ENCODE results near the gene ADAMTS1. TPM values are rescaled to one million over a fixed set of nuclear protein-coding genes. Genes with fewer than 3 reads are reported as not detected.

Gene ADAMTS1
- 32.4 TPM for total RNA-seq

DNA sequence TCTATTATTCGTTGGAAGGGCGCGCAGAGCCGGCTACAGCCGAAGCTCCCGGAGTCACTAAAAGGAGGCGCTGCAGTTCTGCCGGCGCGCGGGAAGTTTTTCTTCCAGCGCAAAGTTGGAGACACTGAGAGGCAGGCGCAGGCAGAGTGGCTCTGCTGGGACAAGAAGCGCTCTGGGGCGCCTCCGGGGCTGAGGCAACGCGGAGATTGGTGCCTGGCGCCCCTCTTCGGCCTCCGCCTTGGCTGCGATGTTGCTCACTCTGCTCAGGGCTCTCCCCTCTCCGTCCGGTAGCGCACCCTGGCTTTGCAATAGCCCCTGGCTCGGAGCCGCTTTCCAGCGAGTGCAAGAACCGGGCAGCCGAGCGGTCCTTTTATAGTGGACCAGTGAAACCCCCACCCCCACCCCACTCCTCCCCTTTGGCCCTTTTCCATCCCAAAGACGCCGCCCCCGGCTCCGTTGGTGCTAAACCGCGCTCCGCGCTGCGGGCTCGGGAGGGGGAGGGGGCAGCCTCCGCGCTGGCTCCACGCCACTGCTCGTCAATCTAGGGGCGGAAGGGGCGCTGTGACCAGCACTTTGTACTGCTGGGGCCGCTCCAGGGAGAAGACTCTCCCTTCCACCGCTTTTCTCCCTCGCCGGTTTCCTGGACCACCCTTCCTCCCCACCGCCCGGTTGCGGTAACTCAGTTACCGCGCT, at the start of gene ADAMTS1:
Gene ADAMTS1, minus strand, starts transcription at position 344 of the 693 bp plus-strand sequence. CDS start 455 bp downstream, outside the sequence.
- Histone ChIP-seq H3K4me3 (ENCODE audit: low read length in 3 of 3) (peak within 1 kb of the TSS; percentile 85 to 98 (median 92)), H3K4me1 (ENCODE audit: control insufficient read depth in 3 of 3, insufficient read depth in 3 of 3, low read length in 3 of 3) (peaks cover 24 to 30% (median 27%) of the 10 kb centered on the region in 3 donors), H3K27me3 (ENCODE audit: control insufficient read depth in 3 of 3, insufficient read depth in 3 of 3, low read length in 3 of 3) (no peaks in the 10 kb centered on the region), H3K9me3 (ENCODE audit: control insufficient read depth in 3 of 3, low read length in 3 of 3) (no peaks in the 10 kb centered on the region), H3K27ac (ENCODE audit: low read depth, low read length) (peak within 1 kb of the TSS; percentile 98), H3K9ac (ENCODE audit: low read depth in 1 of 3, low read length in 3 of 3) (peak within 1 kb of the TSS; percentile 92 to 99 (median 97)), H3K36me3 (ENCODE audit: control insufficient read depth in 3 of 3, insufficient read depth in 3 of 3, low read length in 3 of 3) (peaks cover 17 to 19% (median 19%) of the 10 kb centered on the region in 3 donors)

DNA sequence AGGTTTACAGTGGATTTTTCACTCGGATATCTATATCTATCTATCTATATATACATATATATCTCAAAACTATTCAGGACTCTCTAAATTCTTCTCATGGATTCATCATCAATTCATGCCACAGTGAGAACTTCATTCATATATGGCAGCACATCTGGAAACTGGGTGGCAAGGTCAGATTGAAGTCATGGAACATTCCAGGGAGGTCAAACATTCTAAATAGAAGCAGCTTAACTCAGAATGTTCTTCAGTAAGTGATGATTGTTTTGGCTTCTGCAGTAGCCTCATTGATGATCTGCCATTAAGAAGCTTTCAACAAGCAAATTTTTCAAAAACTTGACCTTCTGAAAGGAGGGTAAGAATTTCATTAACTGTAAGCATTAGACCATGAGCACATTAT, 46.9 kb upstream of the ADAMTS1 start:
- Histone ChIP-seq H3K4me3 (ENCODE audit: low read length in 3 of 3) (no peak overlapping the region), H3K27ac (ENCODE audit: low read depth, low read length) (no peak overlapping the region), H3K9me3 (ENCODE audit: control insufficient read depth in 3 of 3, low read length in 3 of 3) (no peaks in the 10 kb centered on the region), H3K4me1 (ENCODE audit: control insufficient read depth in 3 of 3, insufficient read depth in 3 of 3, low read length in 3 of 3) (no peaks in the 10 kb centered on the region), H3K9ac (ENCODE audit: low read depth in 1 of 3, low read length in 3 of 3) (no peak overlapping the region), H3K36me3 (ENCODE audit: control insufficient read depth in 3 of 3, insufficient read depth in 3 of 3, low read length in 3 of 3) (no peaks in the 10 kb centered on the region), H3K27me3 (ENCODE audit: control insufficient read depth in 3 of 3, insufficient read depth in 3 of 3, low read length in 3 of 3) (no peaks in the 10 kb centered on the region)

DNA sequence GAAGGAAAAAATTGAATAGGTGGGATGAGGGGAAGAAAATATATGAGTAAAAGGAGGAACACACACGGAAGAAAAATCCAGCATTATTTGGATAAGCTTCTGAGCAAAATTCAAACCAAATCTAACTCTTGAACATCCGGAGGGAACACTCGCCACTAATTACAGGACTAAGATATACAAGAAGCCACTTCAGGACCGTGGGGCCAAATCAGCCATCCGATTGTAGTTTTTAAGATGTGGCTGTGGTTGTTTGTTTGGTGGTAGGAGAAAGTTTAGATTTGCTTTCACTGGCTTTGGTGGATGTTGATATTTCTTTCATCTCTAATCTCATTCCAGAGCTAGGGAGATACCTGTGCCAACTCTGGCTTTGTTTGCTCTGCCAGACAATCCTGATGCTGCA, 43.7 kb upstream of the ADAMTS1 start:
- H3K27me3 ChIP-seq (ENCODE audit: control insufficient read depth in 3 of 3, insufficient read depth in 3 of 3, low read length in 3 of 3): no peaks in the 10 kb centered on the region
- no peak overlapping the region for H3K27ac ChIP-seq (ENCODE audit: low read depth, low read length)
- H3K36me3 ChIP-seq (ENCODE audit: control insufficient read depth in 3 of 3, insufficient read depth in 3 of 3, low read length in 3 of 3): no peaks in the 10 kb centered on the region

DNA sequence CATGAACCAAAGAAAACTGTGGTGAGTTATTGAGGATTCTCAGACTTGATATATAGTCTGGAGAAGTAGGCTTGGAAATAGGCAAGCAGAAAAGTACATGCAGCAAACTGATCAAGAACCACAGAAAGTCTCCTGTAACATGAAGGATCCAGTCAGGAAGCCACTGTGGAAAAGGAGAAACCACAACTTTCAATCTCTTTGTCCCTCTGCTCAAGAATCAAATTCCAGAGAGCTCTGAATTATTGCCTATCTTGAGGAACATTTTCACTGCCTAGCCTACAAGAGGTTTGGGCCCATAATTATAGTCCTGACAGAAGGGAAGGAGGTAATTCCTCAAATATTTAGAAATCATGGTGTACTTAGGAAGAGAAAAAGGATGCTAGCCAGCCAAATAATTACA, 43.0 kb upstream of the ADAMTS1 start:
- no peaks in the 10 kb centered on the region for H3K9me3 ChIP-seq (ENCODE audit: control insufficient read depth in 3 of 3, low read length in 3 of 3)
- no peaks in the 10 kb centered on the region for H3K27me3 ChIP-seq (ENCODE audit: control insufficient read depth in 3 of 3, insufficient read depth in 3 of 3, low read length in 3 of 3)
- H3K4me3 ChIP-seq (ENCODE audit: low read length in 3 of 3): no peak overlapping the region
- H3K4me1 ChIP-seq (ENCODE audit: control insufficient read depth in 3 of 3, insufficient read depth in 3 of 3, low read length in 3 of 3): no peaks in the 10 kb centered on the region
- H3K27ac ChIP-seq (ENCODE audit: low read depth, low read length): no peak overlapping the region
- H3K9ac ChIP-seq (ENCODE audit: low read depth in 1 of 3, low read length in 3 of 3): no peak overlapping the region
- H3K36me3 ChIP-seq (ENCODE audit: control insufficient read depth in 3 of 3, insufficient read depth in 3 of 3, low read length in 3 of 3): no peaks in the 10 kb centered on the region

More for the DNA sequence above, 43.7 kb upstream of the ADAMTS1 start:
- Histone ChIP-seq H3K4me1 (ENCODE audit: control insufficient read depth in 3 of 3, insufficient read depth in 3 of 3, low read length in 3 of 3) (no peaks in the 10 kb centered on the region), H3K9me3 (ENCODE audit: control insufficient read depth in 3 of 3, low read length in 3 of 3) (no peaks in the 10 kb centered on the region), H3K4me3 (ENCODE audit: low read length in 3 of 3) (no peak overlapping the region), H3K9ac (ENCODE audit: low read depth in 1 of 3, low read length in 3 of 3) (no peak overlapping the region)

DNA sequence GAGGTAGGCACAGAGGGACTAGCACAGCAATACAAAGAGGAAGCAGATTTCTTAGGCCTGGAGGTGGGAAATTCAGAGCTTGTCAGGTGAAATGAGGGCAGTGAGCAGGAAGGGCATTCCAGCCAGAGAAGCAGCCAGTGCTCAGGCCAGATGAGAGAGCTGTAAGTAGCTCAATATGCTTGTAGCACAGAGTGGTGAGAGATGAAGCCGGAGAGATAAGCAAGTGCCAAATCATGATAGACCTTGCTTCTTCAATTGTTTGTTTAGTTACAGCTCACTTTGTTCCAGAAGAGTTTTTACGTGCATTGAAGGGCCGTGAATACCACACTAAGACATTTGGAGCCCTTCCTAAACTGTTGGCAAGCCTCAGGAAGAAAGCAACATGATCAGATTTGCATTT, 42.0 kb upstream of the ADAMTS1 start:
- Histone ChIP-seq H3K4me1 (ENCODE audit: control insufficient read depth in 3 of 3, insufficient read depth in 3 of 3, low read length in 3 of 3) (no peaks in the 10 kb centered on the region), H3K9me3 (ENCODE audit: control insufficient read depth in 3 of 3, low read length in 3 of 3) (no peaks in the 10 kb centered on the region), H3K27me3 (ENCODE audit: control insufficient read depth in 3 of 3, insufficient read depth in 3 of 3, low read length in 3 of 3) (no peaks in the 10 kb centered on the region), H3K4me3 (ENCODE audit: low read length in 3 of 3) (no peak overlapping the region), H3K27ac (ENCODE audit: low read depth, low read length) (no peak overlapping the region), H3K9ac (ENCODE audit: low read depth in 1 of 3, low read length in 3 of 3) (no peak overlapping the region), H3K36me3 (ENCODE audit: control insufficient read depth in 3 of 3, insufficient read depth in 3 of 3, low read length in 3 of 3) (no peaks in the 10 kb centered on the region)

DNA sequence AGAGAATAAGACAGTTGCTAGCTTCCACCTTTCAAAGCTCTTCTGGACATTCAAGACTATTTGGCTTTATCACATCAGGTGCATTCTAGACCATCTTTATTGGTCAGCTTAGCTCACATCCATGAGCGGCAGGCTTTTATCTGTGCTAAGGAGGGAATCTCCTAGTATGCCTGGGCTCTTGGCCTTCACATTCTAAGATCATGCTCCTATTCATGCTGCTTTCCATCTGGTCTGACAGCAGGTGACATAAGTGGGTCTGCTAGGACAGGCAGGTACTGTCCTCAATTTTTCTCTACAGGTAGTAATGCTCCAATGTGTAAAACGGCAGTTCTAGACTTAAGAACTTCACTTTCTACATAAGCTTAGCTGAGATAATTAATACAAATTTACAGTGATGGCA, 39.2 kb upstream of the ADAMTS1 start:
- H3K9me3 ChIP-seq (ENCODE audit: control insufficient read depth in 3 of 3, low read length in 3 of 3): no peaks in the 10 kb centered on the region
- H3K9ac ChIP-seq (ENCODE audit: low read depth in 1 of 3, low read length in 3 of 3): no peak overlapping the region
- no peak overlapping the region for H3K27ac ChIP-seq (ENCODE audit: low read depth, low read length)
- H3K4me1 ChIP-seq (ENCODE audit: control insufficient read depth in 3 of 3, insufficient read depth in 3 of 3, low read length in 3 of 3): no peaks in the 10 kb centered on the region
- H3K4me3 ChIP-seq (ENCODE audit: low read length in 3 of 3): no peak overlapping the region
- no peaks in the 10 kb centered on the region for H3K36me3 ChIP-seq (ENCODE audit: control insufficient read depth in 3 of 3, insufficient read depth in 3 of 3, low read length in 3 of 3)
- no peaks in the 10 kb centered on the region for H3K27me3 ChIP-seq (ENCODE audit: control insufficient read depth in 3 of 3, insufficient read depth in 3 of 3, low read length in 3 of 3)

DNA sequence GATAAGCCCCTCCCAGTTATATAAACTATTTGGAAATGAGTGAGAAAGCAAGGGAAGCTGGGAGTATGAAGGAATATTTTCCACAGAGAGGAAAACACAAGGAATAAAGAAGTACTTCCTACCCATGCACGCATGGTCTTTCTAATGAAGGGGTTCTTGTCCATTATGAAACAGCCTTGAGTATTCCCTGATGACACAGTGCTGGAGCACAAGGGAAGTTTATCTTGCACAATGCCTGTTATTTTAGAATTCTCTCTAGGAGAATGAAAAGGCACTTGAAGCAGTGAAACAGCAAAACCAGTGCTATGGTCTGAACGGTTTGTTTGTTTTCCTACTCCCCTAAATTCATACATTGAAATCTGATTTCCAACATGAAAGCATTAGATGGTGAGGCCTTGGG, 38.6 kb upstream of the ADAMTS1 start:
- H3K9me3 ChIP-seq (ENCODE audit: control insufficient read depth in 3 of 3, low read length in 3 of 3): no peaks in the 10 kb centered on the region
- no peaks in the 10 kb centered on the region for H3K4me1 ChIP-seq (ENCODE audit: control insufficient read depth in 3 of 3, insufficient read depth in 3 of 3, low read length in 3 of 3)
- H3K36me3 ChIP-seq (ENCODE audit: control insufficient read depth in 3 of 3, insufficient read depth in 3 of 3, low read length in 3 of 3): no peaks in the 10 kb centered on the region
- H3K9ac ChIP-seq (ENCODE audit: low read depth in 1 of 3, low read length in 3 of 3): no peak overlapping the region
- H3K27ac ChIP-seq (ENCODE audit: low read depth, low read length): no peak overlapping the region
- no peak overlapping the region for H3K4me3 ChIP-seq (ENCODE audit: low read length in 3 of 3)
- no peaks in the 10 kb centered on the region for H3K27me3 ChIP-seq (ENCODE audit: control insufficient read depth in 3 of 3, insufficient read depth in 3 of 3, low read length in 3 of 3)

DNA sequence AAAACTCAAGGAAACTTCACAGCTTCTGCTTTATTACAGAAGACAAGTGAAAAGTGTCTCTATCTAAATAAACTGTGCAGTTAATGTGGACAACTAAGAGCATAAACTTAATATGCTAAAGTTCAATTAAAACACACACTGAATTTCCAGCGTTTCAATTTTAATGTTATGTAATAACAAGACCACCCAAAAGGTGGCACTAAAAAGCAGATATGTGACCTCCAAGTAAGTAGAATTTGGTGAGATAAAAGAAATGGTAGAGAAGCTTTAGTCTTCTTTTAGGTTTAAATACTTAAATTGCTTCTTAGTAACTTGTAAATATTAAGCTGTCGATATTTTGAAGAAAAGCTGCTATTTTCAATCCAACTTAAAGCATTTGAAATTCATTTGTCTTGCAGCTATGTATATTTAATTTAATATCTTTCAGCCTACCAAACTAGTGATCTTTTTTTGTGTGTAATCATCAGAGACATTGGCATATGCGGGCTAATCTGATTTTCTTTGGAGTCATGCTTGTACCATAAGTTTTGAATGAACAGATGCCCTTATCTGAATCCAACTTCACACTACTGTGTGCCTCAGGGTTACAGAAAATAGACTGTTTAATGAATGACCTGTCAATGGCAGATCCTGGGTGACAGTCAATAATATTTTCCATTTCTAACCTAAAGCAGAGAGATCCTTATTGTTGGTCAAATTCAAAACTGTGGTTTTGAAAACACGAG, 36.5 kb upstream of the ADAMTS1 start:
- Histone ChIP-seq H3K9ac (ENCODE audit: low read depth in 1 of 3, low read length in 3 of 3) (no peak overlapping the region), H3K36me3 (ENCODE audit: control insufficient read depth in 3 of 3, insufficient read depth in 3 of 3, low read length in 3 of 3) (no peaks in the 10 kb centered on the region), H3K4me3 (ENCODE audit: low read length in 3 of 3) (no peak overlapping the region), H3K4me1 (ENCODE audit: control insufficient read depth in 3 of 3, insufficient read depth in 3 of 3, low read length in 3 of 3) (no peaks in the 10 kb centered on the region), H3K27ac (ENCODE audit: low read depth, low read length) (no peak overlapping the region), H3K27me3 (ENCODE audit: control insufficient read depth in 3 of 3, insufficient read depth in 3 of 3, low read length in 3 of 3) (no peaks in the 10 kb centered on the region), H3K9me3 (ENCODE audit: control insufficient read depth in 3 of 3, low read length in 3 of 3) (no peaks in the 10 kb centered on the region)

DNA sequence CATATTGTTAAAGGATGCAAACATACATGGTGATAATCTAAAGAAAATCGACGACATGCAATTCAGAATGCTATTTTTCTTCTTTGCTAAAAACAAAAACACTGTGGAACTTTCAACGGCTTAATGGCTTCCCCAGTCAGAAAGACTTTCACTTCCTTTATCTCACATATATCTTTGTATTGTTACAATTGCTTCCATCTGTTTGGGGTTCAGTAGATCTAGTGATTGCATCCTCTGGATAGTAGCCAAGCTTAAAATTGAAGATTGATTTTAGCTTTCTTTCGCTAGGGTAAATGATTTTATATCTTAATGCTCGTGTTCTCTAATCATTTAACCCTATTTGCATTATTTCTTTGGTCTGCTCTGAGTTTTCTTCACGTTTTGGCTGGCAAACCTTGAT, 31.8 kb upstream of the ADAMTS1 start:
- H3K27me3 ChIP-seq (ENCODE audit: control insufficient read depth in 3 of 3, insufficient read depth in 3 of 3, low read length in 3 of 3): no peaks in the 10 kb centered on the region
- H3K27ac ChIP-seq (ENCODE audit: low read depth, low read length): no peak overlapping the region
- no peaks in the 10 kb centered on the region for H3K36me3 ChIP-seq (ENCODE audit: control insufficient read depth in 3 of 3, insufficient read depth in 3 of 3, low read length in 3 of 3)
- no peaks in the 10 kb centered on the region for H3K4me1 ChIP-seq (ENCODE audit: control insufficient read depth in 3 of 3, insufficient read depth in 3 of 3, low read length in 3 of 3)
- no peak overlapping the region for H3K9ac ChIP-seq (ENCODE audit: low read depth in 1 of 3, low read length in 3 of 3)
- no peak overlapping the region for H3K4me3 ChIP-seq (ENCODE audit: low read length in 3 of 3)
- peaks cover 0 to 4% (median 0%) of the 10 kb centered on the region in 3 donors for H3K9me3 ChIP-seq (ENCODE audit: control insufficient read depth in 3 of 3, low read length in 3 of 3)

DNA sequence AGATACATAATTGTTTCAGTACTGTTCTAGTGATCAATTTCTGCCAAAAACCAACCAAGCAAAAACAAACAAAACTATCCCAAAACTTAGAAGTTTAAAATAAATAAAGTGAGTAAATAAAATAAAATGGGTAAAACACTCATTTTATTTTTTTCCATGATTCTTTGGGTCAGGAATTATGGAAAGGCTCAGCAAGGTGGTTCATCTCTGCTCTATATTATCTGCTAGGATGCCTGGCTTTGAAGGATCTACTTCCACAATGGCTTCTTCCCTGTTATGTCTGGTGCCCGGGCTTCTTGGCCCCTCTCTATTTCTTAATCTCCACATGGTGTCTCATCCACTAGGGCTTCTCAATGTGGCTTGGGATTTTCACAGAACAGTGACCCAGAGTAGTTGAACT, 29.1 kb upstream of the ADAMTS1 start:
- H3K4me3 ChIP-seq (ENCODE audit: low read length in 3 of 3): no peak overlapping the region

More for the DNA sequence above, 29.1 kb upstream of the ADAMTS1 start:
- H3K36me3 ChIP-seq (ENCODE audit: control insufficient read depth in 3 of 3, insufficient read depth in 3 of 3, low read length in 3 of 3): no peaks in the 10 kb centered on the region
- H3K27ac ChIP-seq (ENCODE audit: low read depth, low read length): no peak overlapping the region
- no peak overlapping the region for H3K9ac ChIP-seq (ENCODE audit: low read depth in 1 of 3, low read length in 3 of 3)
- H3K9me3 ChIP-seq (ENCODE audit: control insufficient read depth in 3 of 3, low read length in 3 of 3): peaks cover 0 to 4% (median 0%) of the 10 kb centered on the region in 3 donors
- H3K4me1 ChIP-seq (ENCODE audit: control insufficient read depth in 3 of 3, insufficient read depth in 3 of 3, low read length in 3 of 3): no peaks in the 10 kb centered on the region
- no peaks in the 10 kb centered on the region for H3K27me3 ChIP-seq (ENCODE audit: control insufficient read depth in 3 of 3, insufficient read depth in 3 of 3, low read length in 3 of 3)
